NCI-H748 (cell line): ENCODE measurements around the gene ANTXR1.
A peak's percentile ranks its signal among the peaks of the same experiment; 100 is the strongest.

Experiments
- DNase-seq: peaks from one replicate; lab custom pipeline; 2025; ENCODE audit not compliant: unreplicated experiment; lab: John Stamatoyannopoulos, UW

ANTXR1 gene

DNA sequence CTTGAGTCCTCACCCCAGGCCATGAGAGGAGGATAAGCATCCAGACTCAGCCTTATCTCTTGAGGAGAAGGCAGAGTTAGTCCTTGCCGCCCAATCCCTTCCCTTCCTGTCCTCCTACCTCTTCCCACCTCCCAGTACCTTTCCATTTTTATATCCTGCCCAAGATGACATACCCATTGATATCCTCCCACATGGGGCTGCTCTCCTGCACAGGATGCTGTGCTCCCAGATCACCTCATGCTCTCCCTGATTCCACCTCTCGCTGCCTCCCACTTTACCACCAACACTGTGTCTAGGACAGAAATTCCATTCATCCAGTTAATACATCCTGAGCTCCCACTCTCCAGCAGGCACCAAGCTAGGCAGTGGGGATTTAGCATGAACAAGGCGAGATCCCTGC, 191.7 kb downstream of the ANTXR1 start:
- no peak for DNase-seq

DNA sequence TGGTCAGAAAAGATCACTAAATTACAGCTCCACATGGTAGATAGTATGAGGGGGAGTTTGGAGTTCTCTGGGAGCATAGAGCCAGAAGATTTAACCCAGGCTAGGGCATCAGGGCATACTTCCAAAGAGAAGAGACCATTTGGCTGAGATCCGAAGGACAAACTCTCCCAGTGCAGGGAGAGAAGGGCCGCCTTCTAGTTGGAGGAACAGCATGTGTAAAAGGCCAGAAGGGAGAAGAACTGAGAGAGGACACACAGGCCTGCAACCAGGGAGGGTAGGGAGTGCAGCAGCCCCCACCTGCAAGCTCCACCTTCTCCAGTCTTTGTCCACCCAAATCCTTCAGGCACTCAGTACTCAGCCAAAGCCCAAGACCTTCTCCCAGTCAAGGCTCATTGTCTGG, 192.1 kb downstream of the ANTXR1 start:
- no peak for DNase-seq

DNA sequence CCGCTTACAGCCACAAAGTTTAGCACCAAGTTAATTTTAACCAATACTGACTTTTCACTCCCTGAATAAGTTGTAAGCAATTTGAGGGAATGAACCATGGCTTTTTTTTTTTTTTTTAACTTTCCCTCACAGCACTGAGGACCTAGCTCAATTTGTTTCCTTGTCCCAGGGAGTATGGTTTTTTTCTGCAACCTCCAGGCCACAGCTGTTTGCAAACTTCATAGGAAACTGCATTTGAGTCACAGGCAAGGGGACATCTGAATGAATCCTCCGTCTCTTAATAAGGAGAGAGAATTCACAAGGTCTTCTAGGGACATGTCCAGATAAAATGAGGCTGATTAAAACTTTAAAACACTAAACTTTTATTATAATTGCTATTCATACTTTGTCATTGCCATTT, 192.5 kb downstream of the ANTXR1 start:
- no peak for DNase-seq

DNA sequence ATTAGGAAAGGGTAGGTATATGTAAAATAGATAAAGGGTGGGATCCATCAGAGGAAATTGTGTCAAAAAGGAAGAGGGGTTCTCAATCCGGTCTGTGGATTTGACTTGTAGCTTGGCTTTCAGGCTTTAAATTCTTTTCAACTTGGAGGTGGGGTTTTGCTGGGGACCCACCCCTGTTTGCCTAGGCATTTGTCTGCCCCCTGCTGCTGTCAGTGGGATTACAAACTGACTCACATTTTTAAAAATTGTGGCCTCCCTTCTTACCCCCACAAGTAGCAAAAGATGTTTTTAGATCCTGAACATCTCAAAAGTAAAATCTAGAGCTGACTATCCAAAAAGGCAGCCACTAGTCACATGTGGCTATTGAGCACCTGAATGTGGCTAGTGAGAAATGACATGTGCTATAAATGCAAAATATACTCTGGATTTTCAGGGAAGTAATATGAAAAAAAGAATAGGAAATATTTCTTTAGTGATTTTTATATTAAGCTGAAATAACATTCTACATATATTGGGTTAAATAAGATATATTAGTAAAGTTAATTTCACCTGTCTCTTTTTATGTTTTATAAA, 195.1 kb downstream of the ANTXR1 start:
- no peak for DNase-seq

DNA sequence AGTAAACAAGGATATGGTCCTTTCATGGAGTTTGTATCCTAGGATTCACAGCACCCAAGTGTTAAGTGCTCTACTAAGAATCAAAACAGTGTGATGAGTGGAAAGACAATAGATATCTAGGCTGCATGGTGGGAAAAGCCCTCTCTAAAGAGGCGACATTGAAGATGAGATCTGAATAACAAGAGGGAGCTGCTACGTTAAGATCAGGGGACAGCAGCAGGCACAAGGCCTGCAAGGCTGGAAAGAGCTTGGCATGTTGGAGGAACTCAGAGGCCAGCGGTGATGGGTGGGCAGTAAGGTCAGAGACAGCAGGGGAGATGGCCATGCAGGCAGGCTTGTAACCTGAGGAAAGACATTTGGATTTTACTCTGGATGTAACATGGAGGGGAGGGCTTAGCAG, 196.5 kb downstream of the ANTXR1 start:
- DNase-seq: no peak

DNA sequence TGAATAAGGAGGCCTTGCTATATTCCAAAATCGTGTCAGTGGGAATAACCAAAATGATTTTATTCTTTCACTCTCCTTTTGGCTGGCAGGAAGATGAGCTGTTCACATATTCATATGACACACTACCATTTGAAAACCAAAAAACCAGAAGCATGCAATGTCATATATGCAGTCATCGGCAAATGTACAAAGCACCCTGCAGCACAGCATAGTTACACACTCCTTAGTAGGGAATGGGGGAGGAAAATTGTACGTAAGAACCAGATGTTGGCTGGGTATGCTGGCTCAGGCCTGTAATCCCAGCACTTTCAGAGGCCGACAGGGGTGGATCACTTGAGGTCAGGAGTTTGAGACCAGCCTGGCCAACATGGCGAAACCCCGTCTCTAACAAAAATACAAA, 197.4 kb downstream of the ANTXR1 start:
- no peak for DNase-seq

DNA sequence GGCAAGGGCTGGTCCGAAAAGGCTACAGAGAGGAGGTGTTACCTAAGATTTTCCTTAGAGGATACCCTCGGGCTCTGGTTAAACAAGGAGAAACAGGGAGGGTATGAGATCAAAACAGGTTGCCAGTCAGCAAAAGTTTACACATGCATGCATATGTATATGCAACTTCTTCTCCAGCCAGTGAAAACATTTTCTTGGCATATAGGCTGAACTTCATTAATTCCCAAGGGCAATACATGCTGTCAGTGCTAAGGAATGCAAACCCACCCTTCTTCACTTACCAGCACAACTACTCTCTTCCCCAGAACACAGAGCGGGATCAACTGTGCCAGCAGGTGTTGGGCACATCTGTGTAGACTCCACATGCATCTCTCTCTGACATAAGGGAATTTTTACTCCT, 198.1 kb downstream of the ANTXR1 start:
- DNase-seq: no peak

DNA sequence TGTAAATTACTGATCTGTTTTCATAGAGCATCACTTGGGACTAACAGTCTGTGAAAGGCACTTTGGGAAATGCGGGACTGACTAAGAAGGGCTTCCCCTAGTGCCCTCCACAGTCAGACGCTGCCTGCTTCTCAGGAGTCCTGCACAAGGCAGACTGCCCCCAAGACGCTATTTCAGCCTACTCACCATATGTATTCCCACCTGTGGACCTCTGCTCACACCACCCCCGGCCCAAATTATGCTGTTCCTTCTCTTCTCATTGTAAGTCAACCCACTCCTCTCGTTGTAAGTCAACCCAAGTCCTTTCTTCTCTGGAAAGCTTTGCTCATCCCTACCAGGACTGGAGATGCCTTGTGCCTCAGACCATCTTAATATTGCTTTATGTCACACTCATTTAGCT, 198.7 kb downstream of the ANTXR1 start:
- DNase-seq: no peak

DNA sequence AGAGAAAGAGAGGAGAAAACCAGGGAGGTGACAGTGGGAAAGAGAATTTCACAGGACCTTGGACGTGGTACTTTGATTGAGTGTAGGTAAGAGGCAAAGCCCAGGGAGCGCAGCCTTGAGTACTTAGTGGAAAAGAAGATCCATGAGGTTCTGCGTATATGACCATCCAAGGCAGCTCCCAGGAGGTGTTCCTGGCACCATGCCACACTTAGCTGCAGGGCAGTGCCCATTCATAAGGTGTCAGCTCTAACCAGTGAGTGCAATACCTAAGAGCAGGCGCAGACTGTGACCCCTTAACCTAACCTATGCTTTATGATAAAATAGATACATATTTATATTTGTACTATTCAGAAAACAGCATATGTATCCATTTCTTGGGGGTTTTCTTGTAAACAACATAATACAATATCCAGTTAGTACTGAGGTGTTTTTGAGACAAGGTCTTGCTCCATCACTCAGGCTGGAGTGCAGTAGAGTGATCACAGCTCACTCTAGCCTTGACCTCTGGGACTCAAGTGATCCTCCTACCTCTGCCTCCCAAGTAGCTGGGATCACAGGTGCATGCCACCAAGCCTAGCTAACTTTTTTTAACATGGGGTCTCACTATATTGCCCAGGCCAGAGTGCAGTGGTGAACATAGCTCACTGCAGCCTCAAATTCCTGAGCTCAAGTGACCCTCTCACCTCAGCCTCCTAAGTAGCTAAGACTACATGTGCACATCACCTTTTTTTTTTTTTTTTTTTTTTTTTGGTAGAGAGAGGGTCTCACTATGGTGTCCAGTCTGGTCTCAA, 199.5 kb downstream of the ANTXR1 start:
- DNase-seq: no peak

DNA sequence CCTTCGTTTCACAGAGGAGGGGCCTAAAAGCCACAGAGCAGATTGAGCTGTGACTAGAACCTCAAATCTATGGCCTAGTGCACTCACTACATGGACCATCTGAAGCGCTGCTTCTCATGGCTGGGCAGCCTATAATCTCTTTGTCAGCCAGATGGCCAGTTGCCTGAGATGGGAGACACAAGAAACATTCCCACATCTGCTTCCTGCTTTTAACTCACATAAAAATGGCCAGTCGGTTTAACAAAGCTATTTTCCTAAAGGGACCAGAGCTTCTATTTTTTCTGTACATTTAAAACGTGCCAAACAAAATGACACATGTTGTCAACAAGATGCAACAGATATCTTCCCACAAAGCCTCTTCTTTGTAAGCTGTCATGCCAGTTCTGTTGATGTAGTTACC, 200.2 kb downstream of the ANTXR1 start:
- no peak for DNase-seq

DNA sequence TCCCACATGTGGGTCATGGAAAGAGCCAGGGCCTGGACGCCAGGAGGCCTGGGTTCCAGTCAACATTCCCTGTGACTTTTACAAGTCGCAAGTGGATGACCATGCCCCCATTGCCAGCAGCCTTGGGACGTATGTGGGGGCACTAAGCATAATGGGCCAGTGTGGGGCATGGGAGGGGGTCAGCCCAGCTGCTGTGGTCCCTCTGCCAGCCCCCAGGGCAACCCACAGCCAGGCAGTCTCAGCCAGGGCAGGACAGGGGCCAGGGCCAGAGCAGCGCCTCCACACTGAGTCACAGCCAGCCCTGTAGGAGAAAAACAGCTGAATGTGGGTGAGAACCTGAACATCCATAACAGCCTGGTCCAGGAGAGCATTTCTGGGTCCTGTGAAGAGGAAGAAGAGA, 200.8 kb downstream of the ANTXR1 start:
- DNase-seq: no peak

DNA sequence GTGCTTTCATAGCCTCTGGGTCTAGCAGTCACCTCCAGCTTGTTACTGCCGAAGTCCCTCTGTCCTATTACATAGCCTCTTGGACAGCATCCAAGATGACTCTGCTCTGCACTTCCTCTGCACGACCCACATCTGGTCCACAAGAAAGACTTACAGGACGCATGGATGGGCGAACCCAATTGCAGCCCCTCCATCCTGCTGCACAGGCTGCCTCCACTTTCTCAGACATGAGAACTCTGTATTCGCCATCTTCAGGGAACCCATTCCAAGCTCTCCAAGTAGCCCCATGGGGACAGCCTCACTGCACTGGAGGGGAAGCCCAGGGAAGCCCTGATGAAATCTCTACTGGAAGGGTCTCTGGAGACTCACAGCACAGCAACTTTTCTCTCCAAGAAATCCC, 201.9 kb downstream of the ANTXR1 start:
- no peak for DNase-seq

DNA sequence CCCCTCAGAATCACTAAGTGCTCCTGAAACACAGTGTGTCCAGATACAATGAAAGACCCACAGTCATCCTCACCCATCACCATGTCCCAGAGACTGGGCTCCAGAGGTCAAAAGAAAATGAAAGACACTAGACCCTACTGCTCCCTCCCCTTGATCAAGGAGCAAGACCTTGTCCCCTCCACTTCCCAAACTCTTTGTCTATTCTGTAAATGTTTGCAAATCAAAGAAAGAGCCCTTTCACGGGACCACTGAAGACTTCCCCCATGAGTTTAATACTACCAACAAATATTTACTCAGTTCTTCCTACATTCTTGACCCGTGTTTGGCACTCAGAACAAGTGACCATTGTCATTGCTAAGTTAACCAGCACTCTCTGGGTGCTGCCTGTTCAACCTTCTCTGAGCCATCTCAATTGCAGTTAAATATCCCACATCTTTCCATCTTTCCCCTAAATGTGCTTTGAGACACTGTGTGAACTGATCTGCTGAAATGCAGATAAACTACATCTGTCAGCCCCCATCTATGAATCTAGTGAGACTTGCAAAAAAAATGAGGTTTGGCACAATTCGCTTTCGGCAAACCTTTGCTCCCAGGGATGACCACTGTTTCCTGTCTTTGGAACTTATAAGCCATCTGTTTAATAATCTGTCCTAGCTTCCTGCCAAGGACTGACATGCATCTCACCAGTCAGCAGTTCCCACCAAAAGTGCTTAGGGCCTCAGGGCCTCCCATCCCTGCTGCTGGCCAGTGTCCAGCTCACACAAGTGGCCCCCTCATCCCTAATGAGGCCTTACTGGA, 203.8 kb downstream of the ANTXR1 start:
- DNase-seq: no peak

DNA sequence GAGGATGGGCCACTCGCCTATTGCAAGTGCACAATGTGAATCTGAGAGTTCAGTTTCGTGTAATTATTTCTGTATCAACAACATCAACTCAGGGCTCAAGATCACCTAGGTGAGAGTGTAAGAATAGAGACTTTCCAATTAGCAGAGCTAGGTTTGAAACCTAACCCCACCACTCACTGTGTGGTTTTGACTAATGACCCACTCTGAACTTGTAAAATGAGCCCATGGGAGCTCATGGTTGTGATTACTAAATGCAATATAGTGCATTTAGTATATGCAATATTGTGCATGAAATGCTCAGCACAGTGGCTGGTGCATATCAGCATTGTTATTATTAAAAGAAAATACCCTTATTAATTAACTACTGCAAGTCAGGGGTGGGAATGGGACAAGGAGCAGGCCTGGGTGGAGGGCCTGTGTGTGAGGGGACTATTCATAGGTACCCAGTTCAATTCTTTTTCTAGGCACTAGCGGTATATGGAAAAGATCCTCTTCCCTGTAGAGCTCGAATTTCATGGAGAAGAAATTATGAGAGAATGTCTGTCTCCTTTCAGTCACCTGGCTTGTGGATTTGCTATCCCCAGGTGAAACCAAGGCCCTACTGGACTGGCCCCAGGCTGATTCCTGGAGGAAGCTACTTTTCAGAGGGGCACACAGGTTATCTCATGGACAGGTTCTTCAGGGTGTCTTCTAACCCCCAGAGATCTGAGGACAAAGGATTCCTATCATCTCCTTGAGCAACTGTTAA, 204.5 kb downstream of the ANTXR1 start:
- DNase-seq: peak; percentile 81

DNA sequence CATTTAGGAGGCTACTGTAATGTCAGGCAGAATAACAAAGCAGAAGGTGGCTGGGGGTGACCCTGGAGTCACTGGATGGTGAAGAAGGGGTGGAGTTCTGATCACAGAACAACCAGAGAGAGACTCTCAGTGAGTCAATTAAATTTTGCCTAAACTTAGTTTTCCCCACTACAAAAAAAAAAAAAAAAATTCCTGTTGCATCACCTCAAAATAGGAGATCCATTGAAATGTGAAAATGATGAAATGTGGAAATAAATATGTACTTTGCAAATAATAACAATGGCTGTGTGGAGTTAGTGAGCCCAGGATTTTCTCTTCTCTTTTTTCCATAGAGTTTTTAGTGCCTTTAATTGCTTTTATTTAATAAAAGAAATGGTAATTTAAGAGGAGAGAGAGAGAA, 208.5 kb downstream of the ANTXR1 start:
- no peak for DNase-seq

DNA sequence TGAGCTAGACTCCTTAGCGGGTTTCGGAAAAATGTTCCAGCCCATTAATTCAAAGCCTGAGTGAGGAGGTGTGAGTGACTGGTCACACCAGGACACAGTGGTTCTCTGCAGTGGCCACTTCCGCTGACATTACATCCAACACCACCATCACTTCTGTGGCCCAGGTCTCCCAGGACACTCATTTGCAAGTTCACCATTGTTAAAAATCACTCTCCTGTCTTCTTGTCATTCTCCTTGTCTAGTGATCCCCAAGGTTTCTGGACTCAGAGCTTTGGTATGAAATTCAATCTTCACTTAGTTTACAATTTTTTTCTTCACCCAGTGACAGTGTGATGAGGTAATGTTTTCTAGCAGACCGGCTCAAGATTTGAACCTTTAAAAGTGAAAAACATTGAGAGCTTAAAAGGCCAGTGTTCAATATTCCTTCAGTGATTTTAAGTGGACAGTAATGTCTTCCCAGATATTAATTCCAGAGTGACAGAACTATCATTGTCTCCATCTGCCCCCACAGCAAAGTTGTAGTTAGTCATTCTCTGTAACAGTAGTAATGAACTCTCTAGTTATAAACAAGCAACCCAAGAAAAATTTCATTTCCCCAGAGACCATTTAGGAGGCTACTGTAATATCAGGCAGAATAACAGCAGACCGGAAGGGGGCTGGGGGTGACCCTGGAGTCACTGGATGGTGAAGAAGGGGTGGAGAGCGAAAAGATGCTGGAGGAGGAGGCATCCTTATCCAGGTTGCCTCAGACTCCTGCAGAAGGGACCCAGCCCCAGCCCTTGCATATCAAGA, 209.2 kb downstream of the ANTXR1 start:
- no peak for DNase-seq

DNA sequence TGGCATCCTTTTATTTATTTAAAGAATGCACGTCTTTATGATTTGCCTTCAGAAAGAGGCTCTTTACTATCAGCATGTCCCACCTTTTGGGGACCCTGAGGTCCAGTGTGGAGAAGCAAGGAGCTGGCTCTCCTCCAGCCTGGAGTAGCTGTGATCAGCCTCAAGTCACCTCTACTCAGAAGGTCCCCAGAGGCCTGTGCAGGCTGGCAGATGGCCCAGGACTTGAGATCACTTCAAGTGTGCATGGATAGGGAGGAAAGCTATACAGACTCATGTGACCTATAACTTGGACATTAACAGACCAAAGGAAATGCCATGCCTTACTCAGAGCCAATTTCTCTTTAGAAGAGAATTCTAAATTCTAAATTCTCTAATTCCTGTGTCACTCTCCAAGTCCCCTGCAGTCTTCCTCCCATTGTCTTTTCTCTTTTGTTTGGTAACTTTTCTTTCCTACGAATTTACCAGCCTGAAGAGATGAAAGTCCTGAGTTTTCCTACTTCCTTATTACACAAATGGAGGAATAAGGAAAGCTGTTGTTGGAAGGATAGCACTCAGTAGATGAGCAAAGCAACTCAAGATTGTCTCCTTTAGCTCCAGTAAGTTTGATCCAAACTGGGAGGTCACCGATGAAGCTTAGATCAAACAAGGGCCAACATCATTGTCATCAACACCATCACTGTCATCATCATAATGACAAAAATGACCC, 210.1 kb downstream of the ANTXR1 start:
- no peak for DNase-seq

DNA sequence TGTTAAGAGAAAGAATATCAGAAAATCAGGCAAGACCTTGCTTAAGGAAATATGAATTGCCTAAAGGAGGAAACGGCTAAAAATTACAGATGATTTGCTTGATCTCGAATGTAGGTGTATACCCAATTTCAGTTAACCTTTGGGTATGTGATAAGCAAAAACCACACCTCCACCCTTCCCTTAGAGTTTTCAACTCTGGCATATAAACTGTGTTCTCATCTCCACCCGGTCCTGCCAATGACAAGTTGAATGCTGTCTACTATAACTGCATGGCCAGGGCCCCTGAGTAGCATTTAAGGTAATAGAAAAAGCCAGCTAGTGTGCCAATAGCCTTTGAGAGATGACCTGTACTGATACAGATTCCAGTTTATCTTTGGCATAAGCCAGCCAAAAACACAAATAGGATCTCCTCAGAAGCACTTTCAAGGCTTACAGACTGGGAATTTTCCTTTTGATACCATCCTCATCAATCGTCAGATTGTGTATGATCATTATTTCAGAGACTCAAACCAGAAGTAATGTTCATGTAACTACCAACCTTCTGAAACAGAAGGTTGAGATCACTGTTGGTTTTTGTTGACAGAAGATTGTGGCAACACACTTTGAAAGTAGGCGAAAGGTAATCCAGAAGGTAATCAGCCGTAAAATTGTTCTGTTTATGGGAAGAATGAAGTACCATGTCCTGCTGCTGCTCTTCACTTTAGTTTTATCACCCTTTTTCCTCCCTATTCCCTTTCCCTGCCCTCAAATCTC, 211.0 kb downstream of the ANTXR1 start:
- DNase-seq: peak; percentile 52

DNA sequence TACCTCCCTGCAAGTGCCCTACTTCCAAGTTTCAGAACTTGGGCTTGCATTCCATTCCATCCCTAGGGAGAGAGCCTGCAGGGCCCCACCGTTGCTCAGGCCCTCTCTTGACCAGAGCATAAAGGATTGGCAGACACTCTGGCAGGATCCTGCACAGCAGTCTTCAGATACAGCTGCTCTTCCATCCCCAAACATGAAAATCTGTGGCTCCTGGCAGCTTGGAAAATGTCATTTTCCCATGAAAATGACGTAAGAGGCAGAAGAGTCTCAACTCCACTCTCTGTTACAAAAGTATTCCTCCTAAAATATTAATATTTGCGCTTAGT, 211.5 kb downstream of the ANTXR1 start:
- no peak for DNase-seq

DNA sequence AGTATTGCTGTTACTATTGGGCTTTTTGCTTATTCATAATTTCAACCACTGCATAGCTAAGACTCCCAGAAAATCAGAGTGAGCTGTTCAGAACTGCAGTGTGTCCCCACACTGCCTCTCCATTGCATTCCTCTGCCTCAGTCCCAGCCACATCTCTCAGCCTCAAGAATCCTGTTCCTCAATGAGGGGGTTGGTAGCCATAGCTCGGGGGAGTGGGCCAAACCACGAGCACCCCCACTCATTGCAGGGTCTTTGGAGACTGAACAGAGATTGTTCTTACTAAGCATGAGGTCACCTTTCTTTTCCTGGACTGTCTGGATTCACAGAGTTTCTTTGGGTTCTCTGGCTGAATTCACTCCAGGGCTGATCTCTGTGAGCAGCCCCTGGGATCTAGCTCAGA, 213.0 kb downstream of the ANTXR1 start:
- no peak for DNase-seq
